ENCODE data around the gene MTX1. TPM values are rescaled to one million over a fixed set of nuclear protein-coding genes. Genes with fewer than 3 reads are reported as not detected.
A peak's percentile ranks its signal among the peaks of the same experiment; 100 is the strongest.
"Not testable (repeated sequence)": the region's sequence is repeated elsewhere in the genome, so short reads cannot be mapped to it uniquely, and the experiment has no call there.

MTX1 gene
- total RNA-seq, 1 experiment from 2014 or later, result 69.1 TPM

GRCh38 chr1:155231302-155231701 lies 22.8 kb downstream of the MTX1 start:
- H3K4me3 ChIP-seq (replicated peaks in 1 of 2; ENCODE audit: low read depth in 1 of 2, low read length in 2 of 2); CTCF ChIA-PET; BruUV-seq (replicated peaks); H3K27ac ChIP-seq (ENCODE audit: low read depth, low read length); intact Hi-C loops (cut with micrococcal nuclease); RAD21 ChIA-PET (ENCODE audit: low non-redundant PET in 1 of 2, low total read pairs in 2 of 2, uncharacterized antibody in 2 of 2, unreplicated experiment in 2 of 2); POLR2A ChIA-PET; ATAC-seq; H3K9ac ChIP-seq (ENCODE audit: low read length); H3K79me2 ChIP-seq (ENCODE audit: insufficient read depth, low read length); H3K4me2 ChIP-seq (ENCODE audit: low read length); H3K9me3 ChIP-seq (ENCODE audit: control insufficient read depth in 1 of 2, insufficient read depth in 1 of 2, low read depth in 1 of 2, low read length in 2 of 2); H3K9me2 ChIP-seq (ENCODE audit: insufficient read depth); DNase-seq (ENCODE audit: low read depth, low spot score); H4K20me1 ChIP-seq (ENCODE audit: insufficient read depth); H3K27me3 ChIP-seq (ENCODE audit: insufficient read depth, low read length); H2AFZ ChIP-seq (ENCODE audit: low read depth, low read length, poor library complexity, severe bottlenecking); H3K36me3 ChIP-seq (ENCODE audit: control insufficient read depth in 1 of 2, insufficient read depth in 2 of 2, low read length in 2 of 2): not testable (repeated sequence)
- peaks cover 8 to 17% of the 10 kb centered on the region in 2 experiments for H3K4me1 ChIP-seq (ENCODE audit: control insufficient read depth in 1 of 2, insufficient read depth in 2 of 2, low read length in 2 of 2)
- 0 out of 2 replicates have a peak, but pooled peaks have one; percentile 13 for TF ChIP-seq ZFX (IDR thresholded peaks at IDR 0.05)

DNA sequence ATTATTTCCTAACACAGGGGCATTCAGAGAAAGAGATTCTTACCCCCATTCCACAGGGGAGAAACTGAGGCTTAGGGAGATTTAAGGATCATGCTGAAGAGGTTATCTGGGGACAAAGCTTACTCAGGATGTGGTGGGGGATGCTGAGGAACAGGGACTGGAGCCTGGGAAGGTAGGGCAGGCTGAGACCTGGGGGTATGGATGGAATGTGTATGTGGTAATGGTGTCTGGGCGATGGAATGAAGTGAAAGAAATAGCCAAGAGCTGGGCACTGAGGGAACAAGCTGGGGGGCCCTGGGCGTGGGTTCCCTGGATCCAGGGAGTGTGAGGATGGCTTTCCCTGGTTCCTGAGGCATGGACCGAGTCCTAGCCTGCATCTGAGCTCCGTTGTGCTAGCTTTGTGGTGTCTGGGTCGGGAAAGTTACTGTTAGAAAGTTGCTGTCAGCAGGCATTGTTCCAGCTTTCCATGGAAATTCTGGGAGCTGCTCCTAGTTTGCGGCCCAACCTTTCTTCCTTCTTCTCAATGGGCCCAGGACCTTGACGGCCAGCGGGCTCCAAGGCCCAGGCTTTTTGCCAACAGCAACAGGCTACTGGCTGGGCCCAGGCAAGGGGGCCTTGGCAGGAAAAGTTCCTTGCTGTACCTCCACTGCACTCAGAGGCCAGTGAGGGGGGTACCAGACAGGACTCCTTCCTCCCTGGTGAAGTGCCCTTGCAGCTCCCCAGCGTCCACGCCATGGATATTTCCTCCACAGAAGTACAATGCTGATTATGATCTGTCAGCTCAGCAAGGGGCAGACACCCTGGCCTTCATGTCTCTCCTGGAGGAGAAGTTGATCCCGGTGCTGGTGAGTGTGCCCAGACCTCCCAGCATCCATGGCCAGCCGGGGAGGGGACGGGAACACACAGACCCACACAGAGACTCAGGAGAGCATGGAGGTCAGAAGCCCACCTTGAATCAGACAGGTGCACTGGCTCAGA lies 23.8 kb downstream of the MTX1 start:
- H3K4me2 ChIP-seq (ENCODE audit: low read length); RAD21 ChIA-PET (ENCODE audit: low non-redundant PET in 1 of 2, low total read pairs in 2 of 2, uncharacterized antibody in 2 of 2, unreplicated experiment in 2 of 2); H3K4me3 ChIP-seq (replicated peaks in 1 of 2; ENCODE audit: low read depth in 1 of 2, low read length in 2 of 2); H3K9me2 ChIP-seq (ENCODE audit: insufficient read depth); CTCF ChIA-PET; H4K20me1 ChIP-seq (ENCODE audit: insufficient read depth); H3K27me3 ChIP-seq (ENCODE audit: insufficient read depth, low read length); DNase-seq (ENCODE audit: low read depth, low spot score); ATAC-seq; H2AFZ ChIP-seq (ENCODE audit: low read depth, low read length, poor library complexity, severe bottlenecking); BruUV-seq (replicated peaks); H3K27ac ChIP-seq (ENCODE audit: low read depth, low read length); POLR2A ChIA-PET; H3K79me2 ChIP-seq (ENCODE audit: insufficient read depth, low read length); H3K36me3 ChIP-seq (ENCODE audit: control insufficient read depth in 1 of 2, insufficient read depth in 2 of 2, low read length in 2 of 2); H3K9ac ChIP-seq (ENCODE audit: low read length); intact Hi-C loops (cut with micrococcal nuclease); H3K4me1 ChIP-seq (ENCODE audit: control insufficient read depth in 1 of 2, insufficient read depth in 2 of 2, low read length in 2 of 2); H3K9me3 ChIP-seq (ENCODE audit: control insufficient read depth in 1 of 2, insufficient read depth in 1 of 2, low read depth in 1 of 2, low read length in 2 of 2): not testable (repeated sequence)

DNA sequence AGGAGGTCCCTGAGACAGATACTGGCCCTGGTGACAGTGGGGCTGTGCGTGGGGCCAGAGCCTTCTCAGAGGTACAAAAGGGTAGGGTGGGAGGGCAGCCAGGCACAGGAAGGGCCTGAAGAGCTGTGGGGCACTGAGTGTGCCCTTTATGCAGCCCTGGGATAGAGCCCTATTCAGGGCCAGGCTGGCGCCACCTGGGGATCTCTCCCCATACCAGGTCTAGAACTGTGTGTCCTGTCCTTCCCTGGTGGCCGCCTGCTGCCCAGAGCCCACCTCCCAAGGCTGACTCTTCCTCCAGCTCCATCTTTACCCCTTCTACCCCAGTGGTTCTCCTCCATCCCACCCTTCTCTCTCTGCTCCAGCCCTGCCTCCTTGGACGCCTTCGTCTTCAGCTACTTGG lies 25.0 kb downstream of the MTX1 start:
- DNase-seq (ENCODE audit: low read depth, low spot score); H3K27ac ChIP-seq (ENCODE audit: low read depth, low read length); H4K20me1 ChIP-seq (ENCODE audit: insufficient read depth); H3K9me3 ChIP-seq (ENCODE audit: control insufficient read depth in 1 of 2, insufficient read depth in 1 of 2, low read depth in 1 of 2, low read length in 2 of 2); H3K9me2 ChIP-seq (ENCODE audit: insufficient read depth); H3K79me2 ChIP-seq (ENCODE audit: insufficient read depth, low read length); H3K4me3 ChIP-seq (replicated peaks in 1 of 2; ENCODE audit: low read depth in 1 of 2, low read length in 2 of 2); ATAC-seq; RAD21 ChIA-PET (ENCODE audit: low non-redundant PET in 1 of 2, low total read pairs in 2 of 2, uncharacterized antibody in 2 of 2, unreplicated experiment in 2 of 2); POLR2A ChIA-PET; intact Hi-C loops (cut with micrococcal nuclease); H3K4me2 ChIP-seq (ENCODE audit: low read length); H3K4me1 ChIP-seq (ENCODE audit: control insufficient read depth in 1 of 2, insufficient read depth in 2 of 2, low read length in 2 of 2); BruUV-seq (replicated peaks); H3K9ac ChIP-seq (ENCODE audit: low read length); H3K27me3 ChIP-seq (ENCODE audit: insufficient read depth, low read length); CTCF ChIA-PET; H3K36me3 ChIP-seq (ENCODE audit: control insufficient read depth in 1 of 2, insufficient read depth in 2 of 2, low read length in 2 of 2); H2AFZ ChIP-seq (ENCODE audit: low read depth, low read length, poor library complexity, severe bottlenecking): not testable (repeated sequence)

- H3K9me3 ChIP-seq (ENCODE audit: control insufficient read depth in 1 of 2, insufficient read depth in 1 of 2, low read depth in 1 of 2, low read length in 2 of 2); H3K4me1 ChIP-seq (ENCODE audit: control insufficient read depth in 1 of 2, insufficient read depth in 2 of 2, low read length in 2 of 2); H3K4me2 ChIP-seq (ENCODE audit: low read length); BruUV-seq (replicated peaks); CTCF ChIA-PET; H3K27me3 ChIP-seq (ENCODE audit: insufficient read depth, low read length); H3K36me3 ChIP-seq (ENCODE audit: control insufficient read depth in 1 of 2, insufficient read depth in 2 of 2, low read length in 2 of 2); H3K4me3 ChIP-seq (replicated peaks in 1 of 2; ENCODE audit: low read depth in 1 of 2, low read length in 2 of 2); ATAC-seq; H3K9ac ChIP-seq (ENCODE audit: low read length); H3K9me2 ChIP-seq (ENCODE audit: insufficient read depth); POLR2A ChIA-PET; H3K27ac ChIP-seq (ENCODE audit: low read depth, low read length); DNase-seq (ENCODE audit: low read depth, low spot score); RAD21 ChIA-PET (ENCODE audit: low non-redundant PET in 1 of 2, low total read pairs in 2 of 2, uncharacterized antibody in 2 of 2, unreplicated experiment in 2 of 2); intact Hi-C loops (cut with micrococcal nuclease); H2AFZ ChIP-seq (ENCODE audit: low read depth, low read length, poor library complexity, severe bottlenecking); H4K20me1 ChIP-seq (ENCODE audit: insufficient read depth); H3K79me2 ChIP-seq (ENCODE audit: insufficient read depth, low read length): not testable (repeated sequence)
These were observed 26.9 kb downstream of the MTX1 start for GRCh38 chr1:155235375-155235774.
